SK-N-MC (cell line): Measurements from ENCODE around the gene ACTR2.

ENCODE experiments used
- EZH2 ChIP-seq: fragments of 200-600 bp; sonication (generic); IDR thresholded peaks from one replicate; pipeline ENCODE4 v1.6.1; 2017; ENCODE audit warnings: antibody characterized with exemption
- POLR2AphosphoS5 ChIP-seq: IDR thresholded peaks from 2 replicates; pipeline ENCODE4 v1.6.1; 2012; ENCODE audit warnings: mild to moderate bottlenecking, low read depth, low read length, borderline replicate concordance

DNA sequence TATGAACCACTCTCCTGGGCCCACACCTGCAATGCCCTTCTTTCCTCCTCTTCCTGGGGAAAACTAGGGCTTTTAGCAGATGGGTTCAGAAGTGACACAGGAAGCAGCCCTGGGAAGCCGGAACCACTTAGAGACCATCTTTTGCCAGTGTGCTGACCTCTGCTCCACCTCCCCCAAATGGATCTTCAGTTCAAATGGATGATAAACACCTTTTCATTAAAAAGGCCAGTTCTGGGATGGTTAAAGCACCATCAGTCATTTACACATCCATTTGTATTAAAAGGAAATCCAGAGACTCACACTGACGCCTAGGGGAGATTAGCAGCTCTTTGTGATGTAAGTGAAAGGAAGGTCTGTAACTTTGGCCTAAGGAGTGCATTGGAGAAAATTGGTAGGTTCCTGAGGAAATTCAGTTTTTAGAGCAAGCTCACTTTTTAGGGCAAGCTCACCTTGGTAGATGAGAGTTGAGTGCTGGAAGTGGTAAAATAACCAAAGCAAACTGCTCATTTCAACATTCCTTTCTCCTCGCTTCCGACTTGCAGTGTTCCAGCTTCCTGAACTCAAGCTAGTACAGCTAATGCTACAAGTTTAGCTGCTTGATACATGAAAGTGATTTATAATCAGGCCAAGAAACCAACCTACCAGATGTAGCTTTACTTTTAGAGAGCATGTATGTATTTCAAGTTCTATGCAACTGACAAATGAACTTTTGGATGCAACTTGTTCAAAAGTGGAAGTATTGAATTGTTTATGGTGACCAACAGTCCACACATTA, 47.7 kb downstream of the ACTR2 start:
- TF ChIP-seq EZH2 = no peak
- no peak for TF ChIP-seq POLR2AphosphoS5
